Measurements from ENCODE around the gene MAD1L1.

DNA sequence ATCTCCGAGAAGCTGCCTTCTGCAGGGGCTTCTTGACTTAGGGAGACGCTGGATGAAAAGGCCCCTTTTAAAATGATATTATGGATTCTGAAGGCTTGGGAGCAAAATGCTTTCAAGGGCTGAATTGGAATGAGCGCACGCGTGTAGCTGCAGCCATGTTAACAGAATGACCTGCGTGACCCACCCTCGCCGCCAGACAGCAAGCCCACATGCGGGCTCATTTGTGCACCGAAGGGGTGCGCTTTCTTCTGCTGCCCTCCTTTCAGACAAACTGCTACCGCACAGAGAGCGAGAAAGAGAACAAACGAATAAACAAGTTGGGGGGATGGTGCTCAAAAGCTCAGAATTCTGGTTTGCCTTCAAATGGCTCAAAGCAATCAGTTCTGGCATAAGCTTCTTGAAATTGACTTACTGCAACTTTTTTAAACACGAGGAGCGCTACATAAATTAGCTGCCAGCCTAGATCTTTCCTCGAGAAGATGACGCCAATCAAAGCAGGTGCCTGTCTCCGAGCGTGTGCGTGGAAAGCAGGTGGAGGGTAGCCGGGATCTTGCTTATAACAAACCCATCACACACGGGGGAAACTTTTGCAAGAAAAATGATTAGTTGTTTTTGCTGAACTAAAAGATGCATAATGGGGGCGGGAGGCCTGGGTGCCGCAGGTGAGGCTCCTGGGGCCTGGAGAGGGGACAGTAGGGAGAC, 268.4 kb downstream of the MAD1L1 start:
- TF ChIP-seq, protein P1, sequence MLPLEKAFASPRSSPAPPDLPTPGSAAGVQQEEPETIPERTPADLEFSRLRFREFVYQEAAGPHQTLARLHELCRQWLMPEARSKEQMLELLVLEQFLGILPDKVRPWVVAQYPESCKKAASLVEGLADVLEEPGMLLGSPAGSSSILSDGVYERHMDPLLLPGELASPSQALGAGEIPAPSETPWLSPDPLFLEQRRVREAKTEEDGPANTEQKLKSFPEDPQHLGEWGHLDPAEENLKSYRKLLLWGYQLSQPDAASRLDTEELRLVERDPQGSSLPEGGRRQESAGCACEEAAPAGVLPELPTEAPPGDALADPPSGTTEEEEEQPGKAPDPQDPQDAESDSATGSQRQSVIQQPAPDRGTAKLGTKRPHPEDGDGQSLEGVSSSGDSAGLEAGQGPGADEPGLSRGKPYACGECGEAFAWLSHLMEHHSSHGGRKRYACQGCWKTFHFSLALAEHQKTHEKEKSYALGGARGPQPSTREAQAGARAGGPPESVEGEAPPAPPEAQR (CRISPR knock-in tag; IDR thresholded peaks at IDR 0.05), result no peak
- TF ChIP-seq, protein P2, sequence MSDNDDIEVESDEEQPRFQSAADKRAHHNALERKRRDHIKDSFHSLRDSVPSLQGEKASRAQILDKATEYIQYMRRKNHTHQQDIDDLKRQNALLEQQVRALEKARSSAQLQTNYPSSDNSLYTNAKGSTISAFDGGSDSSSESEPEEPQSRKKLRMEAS (CRISPR knock-in tag; IDR thresholded peaks at IDR 0.05), result no peak
- TF ChIP-seq NFYB (CRISPR knock-in tag; conservative IDR thresholded peaks at IDR 0.05; ENCODE audit: low read depth) (no peak), TCF7 (CRISPR knock-in tag; IDR thresholded peaks at IDR 0.05; ENCODE audit: low read depth) (no peak), CREM (CRISPR knock-in tag; IDR thresholded peaks at IDR 0.05) (no peak), JUN (CRISPR knock-in tag; IDR thresholded peaks at IDR 0.05) (no peak), KAT7 (CRISPR knock-in tag; IDR thresholded peaks at IDR 0.05; ENCODE audit: borderline replicate concordance) (no peak)
- TF ChIP-seq, protein P3, sequence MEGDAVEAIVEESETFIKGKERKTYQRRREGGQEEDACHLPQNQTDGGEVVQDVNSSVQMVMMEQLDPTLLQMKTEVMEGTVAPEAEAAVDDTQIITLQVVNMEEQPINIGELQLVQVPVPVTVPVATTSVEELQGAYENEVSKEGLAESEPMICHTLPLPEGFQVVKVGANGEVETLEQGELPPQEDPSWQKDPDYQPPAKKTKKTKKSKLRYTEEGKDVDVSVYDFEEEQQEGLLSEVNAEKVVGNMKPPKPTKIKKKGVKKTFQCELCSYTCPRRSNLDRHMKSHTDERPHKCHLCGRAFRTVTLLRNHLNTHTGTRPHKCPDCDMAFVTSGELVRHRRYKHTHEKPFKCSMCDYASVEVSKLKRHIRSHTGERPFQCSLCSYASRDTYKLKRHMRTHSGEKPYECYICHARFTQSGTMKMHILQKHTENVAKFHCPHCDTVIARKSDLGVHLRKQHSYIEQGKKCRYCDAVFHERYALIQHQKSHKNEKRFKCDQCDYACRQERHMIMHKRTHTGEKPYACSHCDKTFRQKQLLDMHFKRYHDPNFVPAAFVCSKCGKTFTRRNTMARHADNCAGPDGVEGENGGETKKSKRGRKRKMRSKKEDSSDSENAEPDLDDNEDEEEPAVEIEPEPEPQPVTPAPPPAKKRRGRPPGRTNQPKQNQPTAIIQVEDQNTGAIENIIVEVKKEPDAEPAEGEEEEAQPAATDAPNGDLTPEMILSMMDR (IDR thresholded peaks at IDR 0.05), result no peak
- TF ChIP-seq, protein P4, sequence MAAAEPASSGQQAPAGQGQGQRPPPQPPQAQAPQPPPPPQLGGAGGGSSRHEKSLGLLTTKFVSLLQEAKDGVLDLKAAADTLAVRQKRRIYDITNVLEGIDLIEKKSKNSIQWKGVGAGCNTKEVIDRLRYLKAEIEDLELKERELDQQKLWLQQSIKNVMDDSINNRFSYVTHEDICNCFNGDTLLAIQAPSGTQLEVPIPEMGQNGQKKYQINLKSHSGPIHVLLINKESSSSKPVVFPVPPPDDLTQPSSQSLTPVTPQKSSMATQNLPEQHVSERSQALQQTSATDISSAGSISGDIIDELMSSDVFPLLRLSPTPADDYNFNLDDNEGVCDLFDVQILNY (CRISPR knock-in tag; IDR thresholded peaks at IDR 0.05), result no peak
